GM12878 (cell line): Measurements from ENCODE around the gene TMEM52B. TPM values are rescaled to one million over a fixed set of nuclear protein-coding genes. Genes with fewer than 3 reads are reported as not detected.

Experiments used
- ATAC-seq: fragments of 200-7000 bp; cut with Tn5 transposase; 3 replicates; pipeline ENCODE4 v1.9.1; 2020; ENCODE audit warnings: mild to moderate bottlenecking, moderate library complexity
- BruUV-seq: library from RNA; stranded (reverse); fragments of 400-500 nt; replicated peaks from 2 replicates; lab custom pipeline; 2021; lab: Mats Ljungman, UMichigan
- CTCF ChIA-PET: fragments of 300-600 bp; sonication (Branson Sonifier 250); formaldehyde crosslinking; extraction: SDS; loops from one replicate; lab custom pipeline; 2021; ENCODE audit warnings: inconsistent platforms; lab: Yijun Ruan, JAX
- POLR2A ChIA-PET: fragments of 350-600 bp; formaldehyde crosslinking; extraction: SDS; loops from one replicate; lab custom pipeline; 2021; ENCODE audit warnings: inconsistent platforms; lab: Charles Lee
- RAD21 ChIA-PET: fragments of 300-600 bp; sonication (Branson Sonifier 250); formaldehyde crosslinking; loops from one replicate; lab custom pipeline; 2023; ENCODE audit warnings: antibody characterized with exemption; ENCODE audit not compliant: unreplicated experiment; lab: Charles Lee
- SMC1A ChIA-PET: fragments of 300-600 bp; sonication (Branson Sonifier 250); formaldehyde crosslinking; loops from one replicate; lab custom pipeline; 2023; ENCODE audit not compliant: unreplicated experiment, uncharacterized antibody; lab: Charles Lee
- DNase-seq: peaks from one replicate; pipeline ENCODE4 v3.0.0-alpha.2; 2011; ENCODE audit warnings: low read depth, low spot score
- FAIRE-seq: peaks from 3 replicates; lab custom pipeline; 2011; peaks lifted over from hg19 to GRCh38; lab: Jason Lieb, UNC
- H2AFZ ChIP-seq: 2 replicates; pipeline ENCODE4 v1.6.0; 2011; ENCODE audit warnings: low read depth, low read length, control low read depth; ENCODE audit not compliant: control insufficient read depth
- H3K27ac ChIP-seq: 2 replicates; pipeline ENCODE4 v1.5.1; 2011; ENCODE audit warnings: control low read depth; ENCODE audit not compliant: control insufficient read depth, insufficient read depth
- H3K27me3 ChIP-seq, 2 experiments: replicated peaks in 1 of 2; 2 replicates each; pipeline versions ENCODE4 v1.6.0 to v1.6.1; 2011; ENCODE audit warnings: low read length in 1 of 2; ENCODE audit not compliant: control insufficient read depth in 2 of 2, insufficient read depth in 2 of 2
- H3K36me3 ChIP-seq, 2 experiments: 2 replicates each; pipeline ENCODE4 v1.5.1; 2011; ENCODE audit warnings: low read length in 1 of 2; ENCODE audit not compliant: control insufficient read depth in 2 of 2, insufficient read depth in 2 of 2
- H3K4me1 ChIP-seq: 2 replicates; pipeline ENCODE4 v1.6.1; 2011; ENCODE audit warnings: mild to moderate bottlenecking, low read length, moderate library complexity, mixed read lengths; ENCODE audit not compliant: control insufficient read depth, insufficient read depth
- H3K4me2 ChIP-seq: 2 replicates; pipeline ENCODE4 v1.6.0; 2011; ENCODE audit warnings: control low read depth; ENCODE audit not compliant: control insufficient read depth, insufficient read depth
- H3K4me3 ChIP-seq: fragments of 200-600 bp; sonication (generic); 2 replicates; pipeline ENCODE4 v1.5.1; 2016
- H3K79me2 ChIP-seq: 2 replicates; pipeline ENCODE4 v1.6.0; 2011; ENCODE audit warnings: low read length; ENCODE audit not compliant: control insufficient read depth, insufficient read depth
- H3K9ac ChIP-seq: 2 replicates; pipeline ENCODE4 v1.8.0; 2011; ENCODE audit warnings: low read length, control low read depth, mixed read lengths; ENCODE audit not compliant: control insufficient read depth, insufficient read depth
- H3K9me3 ChIP-seq: replicated peaks from 3 replicates; pipeline ENCODE4 v1.5.1; 2011; ENCODE audit warnings: mild to moderate bottlenecking, low read length; ENCODE audit not compliant: control insufficient read depth, insufficient read depth
- H4K20me1 ChIP-seq: 2 replicates; pipeline ENCODE4 v1.6.0; 2011; ENCODE audit not compliant: control insufficient read depth, insufficient read depth
- HDAC6 ChIP-seq: fragments of 200-600 bp; sonication (generic); IDR thresholded peaks from one replicate; pipeline ENCODE4 v1.8.0; 2017; ENCODE audit warnings: antibody characterized with exemption; ENCODE audit not compliant: unreplicated experiment
- POLR2AphosphoS2 ChIP-seq: IDR thresholded peaks from 2 replicates; pipeline ENCODE4 v1.6.1; 2011; ENCODE audit warnings: low read depth, mild to moderate bottlenecking, low read length, improper control_type of control experiment, moderate library complexity
- RB1 ChIP-seq: fragments of 450-650 bp; formaldehyde crosslinking; IDR thresholded peaks from 2 replicates; pipeline ENCODE4 v1.6.1; 2017; ENCODE audit warnings: mild to moderate bottlenecking, borderline replicate concordance
- TCF7 ChIP-seq: IDR thresholded peaks from 2 replicates; pipeline ENCODE4 v1.6.1; 2014; ENCODE audit warnings: antibody characterized with exemption, borderline replicate concordance
- YBX1 ChIP-seq: fragments of 450-650 bp; IDR thresholded peaks from 2 replicates; pipeline ENCODE4 v1.6.1; 2016; ENCODE audit warnings: antibody characterized with exemption
- ZBED1 ChIP-seq: IDR thresholded peaks from 2 replicates; pipeline ENCODE4 v1.6.1; 2016; ENCODE audit warnings: borderline replicate concordance
- WGBS: methylation state at CpG from one replicate; pipeline ENCODE4 v1.1.6; 2016; ENCODE audit warnings: low lambda C conversion rate; ENCODE audit not compliant: insufficient replicate concordance, insufficient coverage; ENCODE audit errors: missing lambda C conversion rate; 5-methylcytosine and 5-hydroxymethylcytosine counted together
- in situ Hi-C: fragments of 300-500 bp; cut with MboI; formaldehyde crosslinking; loops from 9 replicates; pipeline ENCODE4 v1.14.3; 2018; ENCODE audit warnings: mixed read lengths
- intact Hi-C: fragments of 100-400 bp; cut with micrococcal nuclease; formaldehyde crosslinking; loops from one replicate; pipeline ENCODE4 v1.14.2; 2022; ENCODE audit not compliant: unreplicated experiment
- polyA plus RNA-seq, 11 experiments: library from polyadenylated mRNA; depleted of rRNA in 4 of 11; unstranded in 6 of 11; stranded (reverse) in 5 of 11; fragments of >200 nt; fragmentation: Nextera tagmentation in 4 of 11; fragmentation: Illumina TruSeq in 1 of 11; extraction: Ambion mirVana in 4 of 11; extraction: Trizol in 1 of 11; gene quantifications; 1 replicate in 1 of 11; 2 replicates in 10 of 11; pipeline versions ENCODE4 v1.2.1 to v1.2.3, GENCODE V29; 2011 to 2016; ENCODE audit warnings: inconsistent platforms in 2 of 11, missing spikeins in 2 of 11, low read depth in 1 of 11
- total RNA-seq, 4 experiments: library from RNA; depleted of rRNA in 3 of 4; stranded (reverse); fragments of >200 nt in 3 of 4; fragmentation: Illumina TruSeq in 1 of 4; extraction: Trizol in 1 of 4; gene quantifications; 2 replicates each; pipeline versions ENCODE4 v1.2.1 to v1.2.3, GENCODE V29; 2013 to 2021
- TF ChIP-seq, protein P1 (sequence below): fragments of 450-650 bp; formaldehyde crosslinking; IDR thresholded peaks from 2 replicates; pipeline ENCODE4 v1.4.0; 2022; ENCODE audit warnings: mild to moderate bottlenecking, moderate library complexity
- TF ChIP-seq, protein P2 (sequence below): fragments of 450-650 bp; IDR thresholded peaks from 2 replicates; pipeline ENCODE4 v1.6.1; 2016; ENCODE audit warnings: mild to moderate bottlenecking
- TF ChIP-seq, protein P3 (sequence below): fragments of 150-350 bp; IDR thresholded peaks from 2 replicates; pipeline ENCODE4 v1.6.1; 2016; ENCODE audit warnings: low read depth, low read length
- TF ChIP-seq, protein P4 (sequence below): fragments of 450-650 bp; IDR thresholded peaks from 2 replicates; pipeline ENCODE4 v1.6.1; 2017; ENCODE audit warnings: mild to moderate bottlenecking, low read depth, inconsistent platforms; ENCODE audit not compliant: poor library complexity, severe bottlenecking

Gene TMEM52B
- total and polyA plus RNA-seq, 10 of the 15 experiments (the other 5 are each of a cell fraction or from before 2014, with no cell fraction given), result not detected

- no peak for FAIRE-seq
- ChIA-PET POLR2A (no interaction called here), SMC1A (no interaction called here), RAD21 (no interaction called here), CTCF (no interaction called here)
- no peak for ATAC-seq
- Histone ChIP-seq H3K4me2 (no peak overlapping the region), H3K4me3 (no peak overlapping the region), H3K9ac (no peak overlapping the region), H3K27me3 (no peaks in the 10 kb centered on the region; a peak in 2 of 4 replicates), H3K4me1 (peaks cover 2% of the 10 kb centered on the region; the same call in 1 of the 2 replicates), H3K9me3 (no peaks in the 10 kb centered on the region), H3K79me2 (no peaks in the 10 kb centered on the region), H2AFZ (no peak overlapping the region), H3K27ac (no peak overlapping the region), H3K36me3 (no peaks in the 10 kb centered on the region), H4K20me1 (no peaks in the 10 kb centered on the region)
- no TSS peak for BruUV-seq
- no peak for DNase-seq
- 22% methylated on average over 2 of the region's 2 CpGs for WGBS
- intact Hi-C loops (no loop called here), in situ Hi-C loops (no loop called here)
- TF ChIP-seq, protein P1, sequence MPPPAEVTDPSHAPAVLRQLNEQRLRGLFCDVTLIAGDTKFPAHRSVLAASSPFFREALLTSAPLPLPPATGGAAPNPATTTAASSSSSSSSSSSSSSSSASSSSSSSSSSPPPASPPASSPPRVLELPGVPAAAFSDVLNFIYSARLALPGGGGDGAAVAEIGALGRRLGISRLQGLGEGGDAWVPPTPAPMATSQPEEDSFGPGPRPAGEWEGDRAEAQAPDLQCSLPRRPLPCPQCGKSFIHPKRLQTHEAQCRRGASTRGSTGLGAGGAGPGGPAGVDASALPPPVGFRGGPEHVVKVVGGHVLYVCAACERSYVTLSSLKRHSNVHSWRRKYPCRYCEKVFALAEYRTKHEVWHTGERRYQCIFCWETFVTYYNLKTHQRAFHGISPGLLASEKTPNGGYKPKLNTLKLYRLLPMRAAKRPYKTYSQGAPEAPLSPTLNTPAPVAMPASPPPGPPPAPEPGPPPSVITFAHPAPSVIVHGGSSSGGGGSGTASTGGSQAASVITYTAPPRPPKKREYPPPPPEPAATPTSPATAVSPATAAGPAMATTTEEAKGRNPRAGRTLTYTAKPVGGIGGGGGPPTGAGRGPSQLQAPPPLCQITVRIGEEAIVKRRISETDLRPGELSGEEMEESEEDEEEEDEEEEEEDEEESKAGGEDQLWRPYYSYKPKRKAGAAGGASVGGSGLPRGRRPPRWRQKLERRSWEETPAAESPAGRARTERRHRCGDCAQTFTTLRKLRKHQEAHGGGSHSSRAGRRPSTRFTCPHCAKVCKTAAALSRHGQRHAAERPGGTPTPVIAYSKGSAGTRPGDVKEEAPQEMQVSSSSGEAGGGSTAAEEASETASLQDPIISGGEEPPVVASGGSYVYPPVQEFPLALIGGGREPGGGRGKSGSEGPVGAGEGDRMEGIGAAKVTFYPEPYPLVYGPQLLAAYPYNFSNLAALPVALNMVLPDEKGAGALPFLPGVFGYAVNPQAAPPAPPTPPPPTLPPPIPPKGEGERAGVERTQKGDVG, result no peak
- TF ChIP-seq, protein P2, sequence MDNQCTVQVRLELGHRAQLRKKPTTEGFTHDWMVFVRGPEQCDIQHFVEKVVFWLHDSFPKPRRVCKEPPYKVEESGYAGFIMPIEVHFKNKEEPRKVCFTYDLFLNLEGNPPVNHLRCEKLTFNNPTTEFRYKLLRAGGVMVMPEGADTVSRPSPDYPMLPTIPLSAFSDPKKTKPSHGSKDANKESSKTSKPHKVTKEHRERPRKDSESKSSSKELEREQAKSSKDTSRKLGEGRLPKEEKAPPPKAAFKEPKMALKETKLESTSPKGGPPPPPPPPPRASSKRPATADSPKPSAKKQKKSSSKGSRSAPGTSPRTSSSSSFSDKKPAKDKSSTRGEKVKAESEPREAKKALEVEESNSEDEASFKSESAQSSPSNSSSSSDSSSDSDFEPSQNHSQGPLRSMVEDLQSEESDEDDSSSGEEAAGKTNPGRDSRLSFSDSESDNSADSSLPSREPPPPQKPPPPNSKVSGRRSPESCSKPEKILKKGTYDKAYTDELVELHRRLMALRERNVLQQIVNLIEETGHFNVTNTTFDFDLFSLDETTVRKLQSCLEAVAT, result no peak
- TF ChIP-seq YBX1 (no peak), ZBED1 (no peak), POLR2AphosphoS2 (no peak), RB1 (no peak), TCF7 (no peak), HDAC6 (no peak)
- TF ChIP-seq, protein P3, sequence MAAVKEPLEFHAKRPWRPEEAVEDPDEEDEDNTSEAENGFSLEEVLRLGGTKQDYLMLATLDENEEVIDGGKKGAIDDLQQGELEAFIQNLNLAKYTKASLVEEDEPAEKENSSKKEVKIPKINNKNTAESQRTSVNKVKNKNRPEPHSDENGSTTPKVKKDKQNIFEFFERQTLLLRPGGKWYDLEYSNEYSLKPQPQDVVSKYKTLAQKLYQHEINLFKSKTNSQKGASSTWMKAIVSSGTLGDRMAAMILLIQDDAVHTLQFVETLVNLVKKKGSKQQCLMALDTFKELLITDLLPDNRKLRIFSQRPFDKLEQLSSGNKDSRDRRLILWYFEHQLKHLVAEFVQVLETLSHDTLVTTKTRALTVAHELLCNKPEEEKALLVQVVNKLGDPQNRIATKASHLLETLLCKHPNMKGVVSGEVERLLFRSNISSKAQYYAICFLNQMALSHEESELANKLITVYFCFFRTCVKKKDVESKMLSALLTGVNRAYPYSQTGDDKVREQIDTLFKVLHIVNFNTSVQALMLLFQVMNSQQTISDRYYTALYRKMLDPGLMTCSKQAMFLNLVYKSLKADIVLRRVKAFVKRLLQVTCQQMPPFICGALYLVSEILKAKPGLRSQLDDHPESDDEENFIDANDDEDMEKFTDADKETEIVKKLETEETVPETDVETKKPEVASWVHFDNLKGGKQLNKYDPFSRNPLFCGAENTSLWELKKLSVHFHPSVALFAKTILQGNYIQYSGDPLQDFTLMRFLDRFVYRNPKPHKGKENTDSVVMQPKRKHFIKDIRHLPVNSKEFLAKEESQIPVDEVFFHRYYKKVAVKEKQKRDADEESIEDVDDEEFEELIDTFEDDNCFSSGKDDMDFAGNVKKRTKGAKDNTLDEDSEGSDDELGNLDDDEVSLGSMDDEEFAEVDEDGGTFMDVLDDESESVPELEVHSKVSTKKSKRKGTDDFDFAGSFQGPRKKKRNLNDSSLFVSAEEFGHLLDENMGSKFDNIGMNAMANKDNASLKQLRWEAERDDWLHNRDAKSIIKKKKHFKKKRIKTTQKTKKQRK, result no peak
- TF ChIP-seq, protein P4, sequence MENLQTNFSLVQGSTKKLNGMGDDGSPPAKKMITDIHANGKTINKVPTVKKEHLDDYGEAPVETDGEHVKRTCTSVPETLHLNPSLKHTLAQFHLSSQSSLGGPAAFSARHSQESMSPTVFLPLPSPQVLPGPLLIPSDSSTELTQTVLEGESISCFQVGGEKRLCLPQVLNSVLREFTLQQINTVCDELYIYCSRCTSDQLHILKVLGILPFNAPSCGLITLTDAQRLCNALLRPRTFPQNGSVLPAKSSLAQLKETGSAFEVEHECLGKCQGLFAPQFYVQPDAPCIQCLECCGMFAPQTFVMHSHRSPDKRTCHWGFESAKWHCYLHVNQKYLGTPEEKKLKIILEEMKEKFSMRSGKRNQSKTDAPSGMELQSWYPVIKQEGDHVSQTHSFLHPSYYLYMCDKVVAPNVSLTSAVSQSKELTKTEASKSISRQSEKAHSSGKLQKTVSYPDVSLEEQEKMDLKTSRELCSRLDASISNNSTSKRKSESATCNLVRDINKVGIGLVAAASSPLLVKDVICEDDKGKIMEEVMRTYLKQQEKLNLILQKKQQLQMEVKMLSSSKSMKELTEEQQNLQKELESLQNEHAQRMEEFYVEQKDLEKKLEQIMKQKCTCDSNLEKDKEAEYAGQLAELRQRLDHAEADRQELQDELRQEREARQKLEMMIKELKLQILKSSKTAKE, result no peak
Observed at GRCh38 chr12:10207136-10207535, 28.3 kb downstream of the TMEM52B start.
